HG03460 (cell line): Measurements from ENCODE around the gene DUSP8.
"Not testable (repeated sequence)": the region's sequence is repeated elsewhere in the genome, so short reads cannot be mapped to it uniquely, and the experiment has no call there.

Experiments
- ATAC-seq: cut with Tn5 transposase; IDR thresholded peaks from one replicate; pipeline ENCODE4 v1.9.1; 2021; ENCODE audit not compliant: unreplicated experiment

Gene DUSP8, protein sequence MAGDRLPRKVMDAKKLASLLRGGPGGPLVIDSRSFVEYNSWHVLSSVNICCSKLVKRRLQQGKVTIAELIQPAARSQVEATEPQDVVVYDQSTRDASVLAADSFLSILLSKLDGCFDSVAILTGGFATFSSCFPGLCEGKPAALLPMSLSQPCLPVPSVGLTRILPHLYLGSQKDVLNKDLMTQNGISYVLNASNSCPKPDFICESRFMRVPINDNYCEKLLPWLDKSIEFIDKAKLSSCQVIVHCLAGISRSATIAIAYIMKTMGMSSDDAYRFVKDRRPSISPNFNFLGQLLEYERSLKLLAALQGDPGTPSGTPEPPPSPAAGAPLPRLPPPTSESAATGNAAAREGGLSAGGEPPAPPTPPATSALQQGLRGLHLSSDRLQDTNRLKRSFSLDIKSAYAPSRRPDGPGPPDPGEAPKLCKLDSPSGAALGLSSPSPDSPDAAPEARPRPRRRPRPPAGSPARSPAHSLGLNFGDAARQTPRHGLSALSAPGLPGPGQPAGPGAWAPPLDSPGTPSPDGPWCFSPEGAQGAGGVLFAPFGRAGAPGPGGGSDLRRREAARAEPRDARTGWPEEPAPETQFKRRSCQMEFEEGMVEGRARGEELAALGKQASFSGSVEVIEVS

DNA sequence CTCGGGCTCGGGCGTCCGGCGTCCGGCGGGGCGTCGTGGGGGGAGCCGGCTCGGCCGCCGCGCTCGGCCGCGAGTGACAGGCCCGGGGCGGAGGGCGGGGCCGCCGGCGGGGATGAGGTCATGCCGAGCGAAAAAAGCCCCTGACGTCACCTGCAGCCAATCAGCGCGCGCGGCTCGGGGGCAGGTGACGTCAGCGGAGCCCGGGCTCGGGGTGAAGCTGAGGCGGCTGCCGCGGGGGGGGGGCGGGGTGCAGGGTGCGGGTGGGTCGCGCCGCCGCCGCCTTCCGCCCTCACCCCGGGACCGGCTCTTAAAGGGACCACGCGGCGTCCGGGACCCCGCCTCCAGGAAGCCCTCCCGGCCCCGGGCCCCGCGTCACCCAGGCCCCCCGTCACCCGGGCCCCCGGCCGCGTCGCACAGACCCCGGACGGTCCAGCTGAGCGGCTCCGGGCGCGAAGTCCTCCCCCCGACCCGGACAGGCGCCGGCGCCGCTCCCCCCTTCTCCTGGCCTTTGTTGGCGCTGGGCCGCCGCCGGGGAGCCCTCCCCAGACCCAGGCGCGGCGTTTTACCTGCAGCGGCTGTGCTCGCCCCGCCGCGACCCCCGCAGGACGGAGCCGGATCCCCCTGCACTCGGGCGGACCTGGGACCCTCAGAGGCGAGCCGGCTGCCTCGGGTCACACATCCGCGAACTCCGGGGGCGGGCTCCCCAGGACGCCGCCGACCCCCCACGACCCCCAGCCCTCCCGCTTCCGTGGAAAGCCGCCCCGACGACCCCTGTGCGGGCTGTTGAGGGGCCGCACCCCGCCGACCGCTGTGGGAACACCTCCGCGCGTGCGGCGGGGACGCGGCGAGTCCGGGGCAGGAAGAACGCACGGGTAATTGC, at the start of gene DUSP8:
Gene DUSP8, minus strand, starts transcription at position 75 of the 880 bp plus-strand sequence. CDS start 6,445 bp downstream, outside the sequence.
- peak; percentile 49 for ATAC-seq

DNA sequence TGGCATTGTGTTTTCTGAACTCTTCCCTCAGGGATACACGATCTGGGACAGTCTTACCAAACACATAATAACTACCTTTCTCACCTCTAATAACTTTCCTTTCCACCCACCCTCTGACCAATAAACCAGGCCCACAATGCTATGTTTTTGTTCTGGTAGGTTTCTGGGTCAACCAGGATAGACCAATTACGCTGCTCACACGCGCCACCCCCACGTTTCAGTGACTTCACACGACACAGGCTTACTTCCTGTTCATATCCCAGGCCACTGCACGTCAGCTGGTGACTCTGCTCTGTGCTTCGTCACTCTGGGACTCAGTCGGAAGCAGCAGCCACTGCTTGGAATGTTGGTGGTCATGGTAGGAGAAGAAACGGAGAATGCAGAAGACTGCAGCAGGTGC, 47.4 kb upstream of the DUSP8 start:
- no peak for ATAC-seq

DNA sequence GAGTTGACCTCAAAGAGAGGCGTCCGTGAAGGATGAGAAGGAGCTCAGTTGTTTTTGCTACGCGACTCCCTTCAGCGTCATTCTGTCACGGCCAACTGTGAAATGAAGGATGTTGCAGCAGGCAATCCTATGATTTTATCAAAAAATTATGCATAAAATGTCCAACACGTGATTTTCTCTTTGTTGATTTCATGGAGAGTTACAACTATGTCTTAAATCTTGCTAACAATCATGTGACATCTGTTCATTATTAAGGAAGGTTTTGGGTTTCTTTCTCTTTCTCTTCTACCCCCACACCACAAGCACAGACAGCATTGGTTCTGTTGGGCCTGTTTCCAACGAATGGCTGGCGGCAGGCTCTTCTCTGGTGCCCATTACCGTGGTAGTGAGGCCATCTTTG, 46.2 kb upstream of the DUSP8 start:
- no peak for ATAC-seq

DNA sequence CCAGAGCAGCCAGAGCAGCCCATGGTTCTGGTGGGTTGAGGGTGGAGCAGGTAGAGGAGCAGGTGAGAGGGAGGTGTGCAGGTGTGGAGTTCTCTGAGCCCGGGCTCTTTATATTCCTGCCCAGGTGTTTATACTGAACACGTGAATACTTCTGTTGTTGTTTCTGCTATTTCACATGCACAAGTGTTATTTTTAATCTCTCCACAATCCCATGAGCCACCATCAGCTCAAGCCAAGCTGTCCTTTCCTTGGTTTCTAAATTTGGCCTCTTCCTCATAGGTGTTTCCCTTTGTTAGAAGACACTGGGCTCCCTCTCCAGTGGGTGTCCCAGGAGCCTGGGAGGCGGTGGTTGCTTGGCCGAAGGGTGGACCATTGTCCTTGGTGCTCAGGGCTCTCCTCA, 36.3 kb upstream of the DUSP8 start, which contains the start of gene KRTAP5-3:
Gene KRTAP5-3, minus strand, starts transcription at position 101 of the 400 bp plus-strand sequence. Its CDS starts 78 bp downstream, at position 23.
- no peak for ATAC-seq

DNA sequence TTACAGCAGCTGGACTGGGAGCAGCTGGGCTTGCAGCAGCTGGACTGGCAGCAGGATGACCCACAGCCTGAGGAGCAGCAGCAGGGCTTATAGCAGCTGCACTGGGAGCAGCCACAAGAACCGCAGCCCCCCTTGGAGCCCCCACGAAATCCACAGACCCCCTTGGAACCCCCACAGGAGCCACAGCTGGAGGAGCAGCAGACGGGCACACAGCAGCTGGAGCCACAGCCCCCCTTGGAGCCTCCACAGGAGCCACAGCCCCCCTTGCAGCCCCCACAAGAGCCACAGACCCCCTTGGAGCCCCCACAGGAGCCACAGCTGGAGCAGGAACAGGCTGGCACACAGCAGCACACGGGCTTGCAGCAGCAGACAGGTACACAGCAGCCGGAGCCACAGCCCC, 35.8 kb upstream of the DUSP8 start:
- ATAC-seq, result not testable (repeated sequence)

DNA sequence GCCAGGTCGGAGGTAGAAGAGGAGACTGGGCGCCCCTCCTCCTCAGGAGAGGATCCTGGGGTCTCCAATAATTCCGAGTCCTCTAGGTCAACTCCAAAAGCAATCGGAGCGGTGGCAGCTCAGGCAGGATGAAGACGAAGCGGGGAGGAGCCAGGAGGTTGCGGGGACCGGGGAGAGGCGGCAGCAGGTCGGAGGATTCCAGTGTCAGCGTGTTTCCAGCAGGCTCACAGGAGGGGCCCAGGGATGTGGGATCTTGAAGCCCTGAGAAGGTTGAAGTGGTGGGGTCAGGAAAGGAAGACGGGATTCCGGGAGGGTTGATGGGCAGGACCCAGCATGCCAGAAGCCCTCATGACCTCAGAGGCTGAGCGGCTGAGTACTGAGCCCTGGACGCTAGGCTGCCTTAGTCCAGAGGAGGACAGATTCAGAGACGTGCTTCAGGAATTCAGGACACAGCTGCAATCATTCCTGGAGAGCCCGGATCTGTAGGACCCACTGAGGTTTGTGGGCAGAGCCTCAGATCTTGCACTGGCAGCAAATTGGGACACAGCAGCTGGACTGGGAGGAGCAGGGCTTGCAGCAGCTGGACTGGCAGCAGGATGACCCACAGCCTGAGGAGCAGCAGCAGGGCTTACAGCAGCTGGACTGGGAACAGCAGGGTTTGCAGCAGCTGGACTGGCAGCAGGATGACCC, 35.2 kb upstream of the DUSP8 start:
- not testable (repeated sequence) for ATAC-seq

DNA sequence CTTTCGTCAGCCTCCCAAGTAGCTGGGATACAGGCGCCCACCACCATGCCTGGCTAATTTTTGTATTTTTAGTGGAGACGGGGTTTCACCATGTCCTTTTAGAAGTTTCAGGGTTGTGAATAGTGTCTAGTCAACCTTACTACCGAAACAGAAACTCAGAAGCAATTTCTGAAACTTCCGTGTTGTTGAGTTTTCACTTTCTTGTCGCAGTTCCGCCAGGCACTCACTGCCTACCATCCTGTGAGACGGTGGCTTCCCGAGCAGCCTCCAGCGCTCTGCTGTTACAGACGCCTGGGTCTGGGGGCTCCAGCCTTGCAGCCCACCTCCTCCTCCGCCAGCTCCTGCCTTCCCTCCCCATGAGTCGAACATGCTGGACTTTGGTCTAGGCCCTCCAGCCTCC, 33.9 kb upstream of the DUSP8 start:
- not testable (repeated sequence) for ATAC-seq

DNA sequence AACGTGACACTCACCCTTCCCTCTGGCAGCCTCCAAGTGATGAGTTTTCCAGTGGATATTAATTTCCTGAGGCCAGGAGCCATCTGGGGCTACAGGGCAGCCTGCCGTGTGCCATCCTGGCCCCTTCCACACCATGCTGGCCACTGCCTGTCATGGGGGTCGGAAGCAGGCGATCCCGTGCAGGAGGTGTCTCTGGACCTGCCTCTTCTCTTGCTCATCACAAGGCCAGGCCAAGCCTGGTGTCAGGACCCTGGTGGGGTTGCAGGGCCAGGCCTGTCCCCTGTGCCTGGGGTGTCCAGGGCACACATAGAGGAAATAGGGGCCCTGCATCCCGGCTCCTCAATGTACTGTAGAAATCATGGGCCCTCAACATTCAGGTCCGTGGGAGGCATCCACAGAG, 32.6 kb upstream of the DUSP8 start:
- no peak for ATAC-seq

DNA sequence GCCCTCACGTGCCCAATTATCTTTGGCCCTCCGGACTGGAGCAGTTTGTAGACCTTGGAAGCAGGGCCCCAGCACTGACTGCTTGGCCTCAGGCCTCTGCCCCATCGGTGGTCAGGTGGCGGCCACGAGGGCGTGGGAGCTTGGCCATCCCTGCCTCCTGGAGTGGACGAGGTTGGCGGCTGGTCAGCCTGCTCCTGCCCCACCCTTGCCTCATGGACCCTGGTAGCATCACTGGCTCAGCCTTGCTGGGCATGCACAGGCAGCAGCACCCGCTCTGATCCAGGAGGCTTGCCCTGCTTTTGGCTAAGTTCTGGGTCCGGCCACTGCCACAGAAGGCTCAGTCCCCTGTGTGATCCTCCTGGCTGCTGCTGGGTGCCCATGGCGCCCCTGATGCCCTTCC, 32.1 kb upstream of the DUSP8 start:
- ATAC-seq, result no peak

DNA sequence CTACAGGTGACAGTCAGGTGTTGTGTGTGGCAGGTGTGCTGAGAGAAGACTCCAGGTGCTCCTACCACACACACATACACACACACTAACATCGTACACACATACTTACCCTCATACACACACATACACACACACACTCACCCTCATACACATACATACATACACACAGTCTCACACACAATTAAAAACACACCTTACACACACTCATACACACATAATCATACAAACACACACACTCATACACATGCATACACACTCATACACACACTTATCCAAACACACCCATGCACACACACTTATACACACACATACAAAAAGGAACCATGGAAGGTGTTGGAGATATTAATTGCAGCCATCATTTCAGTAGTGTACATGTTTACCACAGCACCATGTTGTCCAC, 31.6 kb upstream of the DUSP8 start:
- no peak for ATAC-seq

DNA sequence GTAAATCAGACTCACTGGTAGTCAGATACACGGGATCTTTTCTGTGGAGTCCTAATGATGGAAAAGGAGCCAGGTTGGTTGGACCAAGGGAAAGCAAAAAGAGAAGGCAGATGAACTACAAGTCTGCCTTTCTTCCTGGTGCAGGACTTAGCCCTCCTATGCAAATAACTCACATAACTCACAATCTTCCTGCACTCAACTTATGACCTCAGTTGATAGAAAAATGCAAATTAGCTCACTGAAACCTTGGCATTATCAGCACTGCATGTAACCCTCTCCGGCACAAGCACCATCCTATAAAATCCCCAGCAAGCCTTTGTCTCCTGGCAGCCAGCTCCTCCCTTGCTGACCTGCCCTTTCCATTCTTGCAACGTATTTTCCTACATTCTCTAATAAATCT, 29.6 kb upstream of the DUSP8 start:
- ATAC-seq, result not testable (repeated sequence)

DNA sequence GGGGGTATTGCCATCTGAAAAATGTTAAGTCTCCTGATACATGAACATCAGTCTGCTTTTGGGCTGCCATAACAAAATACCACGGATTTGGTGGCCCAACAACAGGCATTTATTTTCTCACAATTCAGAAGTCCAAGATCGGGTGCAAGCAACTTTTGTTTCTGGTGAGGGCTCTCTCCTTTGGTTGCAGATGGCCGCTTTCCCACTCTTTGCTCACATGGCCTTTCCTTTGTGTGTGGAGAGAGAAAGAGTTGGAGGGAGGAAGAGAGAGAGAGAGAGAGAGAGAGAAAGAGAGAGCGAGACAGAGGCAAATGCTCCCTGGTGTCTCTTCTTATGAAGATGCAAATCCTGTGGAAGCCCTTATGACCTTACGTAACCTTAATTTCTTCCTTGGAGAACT, 28.6 kb upstream of the DUSP8 start:
- no peak for ATAC-seq

DNA sequence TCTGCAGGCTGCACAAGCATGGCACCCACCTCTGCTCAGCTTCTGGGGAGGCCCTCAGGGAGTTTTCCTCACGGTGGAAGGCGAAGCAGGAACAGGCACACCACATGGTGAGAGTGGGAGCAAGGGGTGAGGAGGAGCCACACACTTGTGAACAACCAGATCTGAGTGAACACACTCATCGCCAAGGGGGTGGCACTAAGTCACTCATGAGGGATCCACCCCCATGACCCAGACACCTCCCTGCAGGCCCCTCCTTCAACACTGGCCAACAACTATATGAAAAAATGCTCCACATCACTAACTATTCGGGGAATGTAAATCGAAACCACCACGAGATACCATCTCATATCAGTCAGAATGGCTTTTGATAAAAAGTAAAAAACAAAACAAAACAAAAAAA, 26.7 kb upstream of the DUSP8 start:
- ATAC-seq, result no peak

DNA sequence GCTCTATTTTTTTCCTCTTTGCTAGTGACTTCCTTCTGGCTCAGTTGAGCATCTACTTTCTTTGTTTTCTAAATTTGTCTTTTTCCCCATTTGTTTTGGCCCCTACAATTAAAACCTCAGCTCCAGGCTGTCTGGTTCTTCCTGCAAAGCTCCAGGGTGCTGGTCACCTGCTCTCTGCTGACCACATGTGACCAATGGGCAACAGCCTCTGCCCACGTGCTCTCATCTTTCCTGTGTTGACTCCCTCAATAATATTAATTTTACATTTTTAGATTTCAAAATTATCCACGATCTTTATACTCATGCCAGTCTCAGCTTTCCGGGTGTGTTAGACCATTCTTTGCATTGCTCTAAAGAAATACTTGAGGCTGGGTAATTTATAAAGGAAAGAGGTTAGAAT, 26.3 kb upstream of the DUSP8 start:
- ATAC-seq, result not testable (repeated sequence)

DNA sequence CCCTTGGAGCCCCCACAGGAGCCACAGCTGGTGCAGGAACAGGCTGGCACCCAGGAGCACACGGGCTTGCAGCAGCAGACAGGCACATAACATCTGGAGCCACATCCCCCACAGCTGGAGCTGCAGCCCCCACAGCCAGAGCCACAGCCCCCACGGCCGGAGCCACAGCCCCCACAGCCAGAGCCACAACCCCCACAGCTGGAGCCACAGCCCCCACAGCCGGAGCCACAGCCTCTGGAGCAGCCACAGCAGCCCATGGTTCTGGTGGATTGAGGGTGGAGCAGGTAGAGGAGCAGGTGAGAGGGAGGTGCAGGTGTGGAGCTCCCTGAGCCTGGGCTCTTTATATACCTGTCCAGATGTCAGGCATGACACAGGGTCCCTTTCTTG, 25.9 kb upstream of the DUSP8 start, which contains the start of gene KRTAP5-2:
Gene KRTAP5-2, minus strand, starts transcription at position 301 of the 387 bp plus-strand sequence. Its CDS starts 44 bp downstream, at position 257.
- no peak for ATAC-seq

DNA sequence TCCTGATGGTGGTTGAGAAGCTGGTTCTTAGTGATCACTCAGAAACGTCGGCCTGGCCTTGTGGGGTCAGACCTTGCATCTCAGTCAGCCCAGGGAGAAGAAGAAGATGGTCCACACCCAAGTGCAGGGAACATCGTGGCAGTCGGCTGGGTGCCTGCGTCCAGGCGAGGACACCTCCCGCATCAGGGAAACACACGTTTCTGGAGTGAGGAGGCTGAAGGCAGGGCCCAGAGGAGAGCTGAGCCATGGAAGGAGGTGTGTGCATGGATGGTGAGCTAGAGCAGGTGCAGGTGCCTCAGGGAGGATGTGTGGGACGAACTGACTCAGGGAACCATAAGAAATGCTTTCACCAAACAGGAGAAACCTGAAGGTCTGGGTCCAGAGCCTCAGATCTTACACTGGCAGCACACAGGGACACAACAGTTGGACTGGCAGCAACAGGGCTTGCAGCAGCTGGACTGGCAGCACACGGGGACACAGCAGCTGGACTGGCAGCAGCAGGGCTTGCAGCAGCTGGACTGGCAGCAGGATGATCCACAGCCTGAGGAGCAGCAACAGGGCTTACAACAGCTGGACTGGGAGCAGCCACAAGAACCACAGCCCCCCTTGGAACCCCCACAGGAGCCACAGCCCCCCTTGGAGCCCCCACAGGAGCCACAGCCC, 25.4 kb upstream of the DUSP8 start:
- ATAC-seq, result no peak

DNA sequence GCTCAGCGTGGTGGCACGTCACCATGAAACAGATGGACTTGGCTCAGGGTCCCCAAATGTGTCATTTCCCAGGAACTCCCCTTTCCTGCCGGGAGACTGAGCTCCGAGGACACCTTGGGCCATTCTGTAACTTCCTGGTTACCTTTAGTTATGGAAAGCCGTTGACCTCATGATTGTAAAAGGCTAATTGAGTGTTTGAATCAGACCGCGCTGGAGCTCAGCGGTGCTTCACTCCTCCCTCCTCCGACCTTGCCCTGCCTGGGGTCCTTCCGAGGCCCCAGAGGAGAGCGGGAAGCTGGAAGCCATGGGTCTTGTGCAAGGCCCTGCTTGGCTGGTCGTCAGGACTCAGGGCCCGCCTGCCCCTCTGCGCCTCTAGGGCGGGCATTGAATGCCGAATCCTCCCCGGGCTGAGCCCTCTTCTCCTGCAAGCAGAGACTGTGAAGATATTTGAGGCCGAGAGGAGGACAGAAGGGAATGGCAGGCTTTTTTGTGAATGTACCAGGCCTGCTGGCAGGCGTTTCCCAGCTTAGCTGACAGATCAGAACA, 24.6 kb upstream of the DUSP8 start:
- not testable (repeated sequence) for ATAC-seq

DNA sequence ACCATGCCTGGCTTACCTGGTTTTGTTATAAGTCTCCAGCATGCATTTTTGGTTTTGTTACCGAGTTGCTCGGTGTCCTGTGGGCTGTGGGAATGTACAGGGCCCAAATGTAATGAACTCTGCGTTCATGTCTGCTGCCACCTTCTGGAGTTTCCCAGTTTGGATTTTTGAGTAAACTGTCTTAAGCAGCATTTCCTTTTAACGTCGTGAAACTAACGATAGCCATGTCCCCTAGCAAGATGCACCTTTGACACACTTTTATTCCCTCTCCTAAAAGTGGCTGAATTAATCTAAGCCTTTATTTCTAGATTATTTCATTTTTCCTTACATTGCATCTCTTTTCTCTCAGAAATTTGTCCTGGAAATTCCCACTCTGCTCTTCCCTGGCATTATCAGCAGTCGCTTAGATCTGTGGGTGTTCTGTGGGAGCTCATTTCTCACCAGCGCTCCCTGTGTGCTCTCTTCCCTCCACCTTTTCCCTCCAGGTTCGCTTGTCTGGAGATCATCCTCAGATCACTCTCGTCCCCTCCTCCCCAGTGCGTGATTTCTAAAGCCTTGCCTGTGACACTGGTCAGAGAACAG, 24.0 kb upstream of the DUSP8 start:
- not testable (repeated sequence) for ATAC-seq

DNA sequence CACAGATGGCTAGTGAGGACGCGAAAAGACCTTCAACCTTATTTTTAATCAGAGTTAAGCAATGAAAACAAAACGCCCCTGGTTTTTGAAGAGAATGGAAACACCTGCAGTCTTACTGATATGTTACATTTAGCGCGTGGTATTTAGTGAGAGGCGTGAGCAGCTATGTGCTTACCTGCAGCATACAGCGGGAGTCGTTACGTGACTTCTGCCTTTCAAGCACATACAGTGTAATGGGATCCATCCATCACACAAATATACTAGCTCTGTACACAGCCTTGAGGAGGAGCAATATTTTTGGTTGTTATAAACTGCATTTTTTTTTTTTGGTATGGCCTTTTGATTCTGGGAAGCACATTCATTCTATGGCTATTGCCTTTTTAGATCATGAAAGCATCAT, 20.6 kb upstream of the DUSP8 start:
- ATAC-seq, result no peak

DNA sequence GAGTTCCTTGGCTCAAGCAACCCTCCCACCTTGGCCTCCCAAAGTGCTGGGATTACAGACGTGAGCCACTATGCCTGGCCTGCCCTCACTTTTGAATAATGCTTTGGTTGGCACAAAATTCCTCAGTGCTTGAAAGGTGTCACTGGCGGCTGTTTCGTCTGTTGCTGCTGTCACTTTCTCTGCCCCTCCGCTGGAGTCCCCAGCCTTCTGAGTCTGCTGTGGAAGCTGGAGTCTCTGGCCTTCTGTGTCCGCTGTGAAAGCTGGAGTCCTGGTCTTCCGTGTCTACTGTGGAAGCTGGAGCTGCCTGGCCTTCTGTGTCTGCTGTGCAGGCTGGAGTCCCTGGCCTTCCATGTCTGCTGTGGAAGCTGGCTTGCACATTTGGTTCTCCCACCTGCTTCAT, 17.9 kb upstream of the DUSP8 start:
- ATAC-seq, result no peak
